HepG2 (cell line): ENCODE measurements around the gene DOC2A. TPM values are rescaled to one million over a fixed set of nuclear protein-coding genes. Genes with fewer than 3 reads are reported as not detected.
A peak's percentile ranks its signal among the peaks of the same experiment; 100 is the strongest.

Experiments
- CHD4 ChIP-seq: fragments of 200-600 bp; sonication (generic); IDR thresholded peaks from 2 replicates; pipeline ENCODE4 v1.7.0; 2017; ENCODE audit warnings: mild to moderate bottlenecking, low read length, borderline replicate concordance
- CREM ChIP-seq, 2 experiments: sonication (generic) in 1 of 2; formaldehyde crosslinking in 1 of 2; IDR thresholded peaks; 2 replicates each; pipeline versions ENCODE4 v1.4.0 to v1.6.1; 2016 to 2020; ENCODE audit warnings: antibody characterized with exemption in 1 of 2, mild to moderate bottlenecking in 1 of 2, missing genetic modification reagents in 1 of 2
- ERF ChIP-seq: IDR thresholded peaks from 2 replicates; pipeline ENCODE4 v1.6.1; 2018; ENCODE audit warnings: missing biosample characterization, missing genetic modification reagents
- EZH2 ChIP-seq: conservative IDR thresholded peaks from 2 replicates; pipeline ENCODE4 v1.6.1; 2012; ENCODE audit warnings: mild to moderate bottlenecking, low read depth, low read length, moderate library complexity
- FOXC1 ChIP-seq: sonication (generic); formaldehyde crosslinking; IDR thresholded peaks from 2 replicates; pipeline ENCODE4 v1.8.0; 2022; ENCODE audit warnings: mild to moderate bottlenecking, missing genetic modification reagents, borderline replicate concordance
- GABPB1 ChIP-seq: IDR thresholded peaks from 2 replicates; pipeline ENCODE4 v1.6.1; 2016; ENCODE audit warnings: mild to moderate bottlenecking, missing genetic modification reagents, moderate library complexity, missing compliant biosample characterization
- HMG20A ChIP-seq: IDR thresholded peaks from 2 replicates; pipeline ENCODE4 v1.6.1; 2016; ENCODE audit warnings: borderline replicate concordance
- ISX ChIP-seq: sonication (generic); formaldehyde crosslinking; conservative IDR thresholded peaks from 2 replicates; pipeline ENCODE4 v1.5.0; 2020; ENCODE audit warnings: missing genetic modification reagents
- LCORL ChIP-seq, 2 experiments: fragments of 450-650 bp in 1 of 2; sonication (generic) in 1 of 2; formaldehyde crosslinking in 1 of 2; IDR thresholded peaks; 2 replicates each; pipeline versions ENCODE4 v1.5.0 to v1.6.1; 2017 to 2020; ENCODE audit warnings: antibody characterized with exemption in 1 of 2, missing genetic modification reagents in 1 of 2
- MXD3 ChIP-seq: IDR thresholded peaks from 2 replicates; pipeline ENCODE4 v1.6.1; 2016; ENCODE audit warnings: mild to moderate bottlenecking, missing biosample characterization, missing genetic modification reagents
- PATZ1 ChIP-seq: sonication (generic); formaldehyde crosslinking; IDR thresholded peaks from 2 replicates; pipeline ENCODE4 v1.4.0; 2020; ENCODE audit warnings: missing genetic modification reagents
- RBAK ChIP-seq: sonication (generic); formaldehyde crosslinking; IDR thresholded peaks from 2 replicates; pipeline ENCODE4 v1.5.1; 2020; ENCODE audit warnings: mild to moderate bottlenecking, missing genetic modification reagents
- SIN3B ChIP-seq: fragments of 150-350 bp; IDR thresholded peaks from 2 replicates; pipeline ENCODE4 v1.6.1; 2014; ENCODE audit warnings: low read length
- SIX1 ChIP-seq: sonication (generic); formaldehyde crosslinking; IDR thresholded peaks from 2 replicates; pipeline ENCODE4 v1.4.0; 2020; ENCODE audit warnings: missing genetic modification reagents, borderline replicate concordance
- SNAPC2 ChIP-seq: sonication (generic); formaldehyde crosslinking; IDR thresholded peaks from 2 replicates; pipeline ENCODE4 v1.8.1; 2022; ENCODE audit warnings: mild to moderate bottlenecking, missing genetic modification reagents
- ZC3H4 ChIP-seq: sonication (generic); formaldehyde crosslinking; IDR thresholded peaks from 2 replicates; pipeline ENCODE4 v1.4.0; 2020; ENCODE audit warnings: missing genetic modification reagents, borderline replicate concordance
- ZFP90 ChIP-seq: sonication (generic); formaldehyde crosslinking; IDR thresholded peaks from 2 replicates; pipeline ENCODE4 v1.8.0; 2022; ENCODE audit warnings: missing genetic modification reagents, mild to moderate bottlenecking, inconsistent platforms, borderline replicate concordance
- ZIK1 ChIP-seq: sonication (generic); formaldehyde crosslinking; IDR thresholded peaks from 2 replicates; pipeline ENCODE4 v1.5.0; 2020; ENCODE audit warnings: mild to moderate bottlenecking, low read depth, missing genetic modification reagents, borderline replicate concordance
- ZNF20 ChIP-seq: sonication (generic); formaldehyde crosslinking; IDR thresholded peaks from 2 replicates; pipeline ENCODE4 v1.4.0; 2020; ENCODE audit warnings: mild to moderate bottlenecking, moderate library complexity, missing genetic modification reagents
- ZNF329 ChIP-seq: sonication (generic); formaldehyde crosslinking; IDR thresholded peaks from 2 replicates; pipeline ENCODE4 v1.9.0; 2021; ENCODE audit warnings: low read depth, mild to moderate bottlenecking, missing genetic modification reagents
- ZNF333 ChIP-seq: sonication (generic); formaldehyde crosslinking; IDR thresholded peaks from 2 replicates; pipeline ENCODE4 v1.4.0; 2020; ENCODE audit warnings: mild to moderate bottlenecking, missing genetic modification reagents, borderline replicate concordance
- ZNF34 ChIP-seq: sonication (generic); formaldehyde crosslinking; IDR thresholded peaks from 2 replicates; pipeline ENCODE4 v1.4.0; 2020; ENCODE audit warnings: mild to moderate bottlenecking, missing genetic modification reagents, borderline replicate concordance
- ZNF441 ChIP-seq: sonication (generic); formaldehyde crosslinking; IDR thresholded peaks from 2 replicates; pipeline ENCODE4 v1.7.0; 2021; ENCODE audit warnings: missing genetic modification reagents, borderline replicate concordance
- ZNF547 ChIP-seq: sonication (generic); formaldehyde crosslinking; IDR thresholded peaks from 2 replicates; pipeline ENCODE4 v1.5.1; 2020; ENCODE audit warnings: mild to moderate bottlenecking, missing genetic modification reagents
- ZNF616 ChIP-seq: sonication (generic); formaldehyde crosslinking; IDR thresholded peaks from 2 replicates; pipeline ENCODE4 v1.5.0; 2020; ENCODE audit warnings: low read depth, mild to moderate bottlenecking, missing genetic modification reagents
- ZNF629 ChIP-seq: sonication (generic); formaldehyde crosslinking; conservative IDR thresholded peaks from 2 replicates; pipeline ENCODE4 v1.5.0; 2020; ENCODE audit warnings: missing genetic modification reagents
- ZNF790 ChIP-seq: sonication (generic); formaldehyde crosslinking; IDR thresholded peaks from 2 replicates; pipeline ENCODE4 v1.8.0; 2022; ENCODE audit warnings: missing genetic modification reagents, mild to moderate bottlenecking, borderline replicate concordance
- ZNF879 ChIP-seq: sonication (generic); formaldehyde crosslinking; IDR thresholded peaks from 2 replicates; pipeline ENCODE4 v1.8.1; 2023; ENCODE audit warnings: missing genetic modification reagents
- ZNF891 ChIP-seq: sonication (generic); formaldehyde crosslinking; IDR thresholded peaks from 2 replicates; pipeline ENCODE4 v1.5.0; 2020; ENCODE audit warnings: mild to moderate bottlenecking, missing genetic modification reagents
- polyA plus RNA-seq, 8 experiments: library from polyadenylated mRNA; depleted of rRNA in 3 of 8; stranded (reverse) in 7 of 8; unstranded in 1 of 8; fragments of >200 nt; fragmentation: Illumina TruSeq in 4 of 8; extraction: Trizol in 4 of 8; gene quantifications; 2 replicates each; pipeline versions ENCODE4 v1.2.1 to v1.2.3, GENCODE V29; 2011 to 2016; ENCODE audit warnings: low read depth in 4 of 8, missing spikeins in 1 of 8, mixed read lengths in 1 of 8; ENCODE audit not compliant: insufficient read depth in 1 of 8
- total RNA-seq, 5 experiments: library from RNA; depleted of rRNA; stranded (reverse); fragments of >200 nt; fragmentation: Illumina TruSeq; extraction: Trizol; gene quantifications; 2 replicates each; pipeline ENCODE4 v1.2.3, GENCODE V29; 2016; ENCODE audit warnings: low read depth in 1 of 5

DOC2A gene
- total and polyA plus RNA-seq, 2 of the 13 experiments (the other 11 are each of a cell fraction or from before 2014, with no cell fraction given) = 0.15 to 0.55 TPM

GRCh38 chr16:29961479-29962343, 49.1 kb downstream of the DOC2A start, which contains the start of gene TMEM219 (continued):
- TF ChIP-seq PATZ1 (CRISPR knock-in tag) (peak; percentile 94), FOXC1 (peak; percentile 74; the same call in 1 of the 2 replicates), CREM (IDR thresholded peaks at IDR 0.05) (peak; percentile 16; the same call in 1 of the 2 replicates), CREM (CRISPR knock-in tag; IDR thresholded peaks at IDR 0.05) (no peak), ZNF879 (CRISPR knock-in tag) (no peak), ZFP90 (CRISPR knock-in tag) (no peak; the same call in none of the 2 replicates), ZNF20 (CRISPR knock-in tag) (no peak), HMG20A (no peak), ZNF629 (CRISPR knock-in tag) (no peak), SIX1 (no peak), ZNF616 (CRISPR knock-in tag) (no peak), MXD3 (CRISPR knock-in tag) (no peak; the same call in none of the 2 replicates), SNAPC2 (peak; percentile 19; the same call in 1 of the 2 replicates), ISX (CRISPR knock-in tag) (no peak), ERF (peak; percentile 89), ZNF790 (no peak), EZH2 (no peak), ZNF333 (CRISPR knock-in tag) (no peak), ZC3H4 (CRISPR knock-in tag) (no peak), ZNF329 (CRISPR knock-in tag) (0 out of 2 replicates have a peak, but pooled peaks have one; percentile 27), ZNF34 (CRISPR knock-in tag) (0 out of 2 replicates have a peak, but pooled peaks have one; percentile 28), ZNF441 (peak; percentile 71), CHD4 (no peak), ZNF547 (CRISPR knock-in tag) (0 out of 2 replicates have a peak, but pooled peaks have one; percentile 62), ZNF891 (CRISPR knock-in tag) (peak; percentile 89), SIN3B (peak; percentile 63; the same call in 1 of the 2 replicates), RBAK (CRISPR knock-in tag) (no peak; the same call in 1 of the 2 replicates), GABPB1 (CRISPR knock-in tag) (peak; percentile 81), LCORL (IDR thresholded peaks at IDR 0.05) (no peak), LCORL (CRISPR knock-in tag; IDR thresholded peaks at IDR 0.05) (peak; percentile 74; the same call in 1 of the 2 replicates), ZIK1 (CRISPR knock-in tag) (peak; percentile 79; the same call in 1 of the 2 replicates)
